ENCODE measurements around the gene ZNF396. TPM values are rescaled to one million over a fixed set of nuclear protein-coding genes. Genes with fewer than 3 reads are reported as not detected.

Gene ZNF396
- total RNA-seq, 1 donor from 2014 or later: 0.21 TPM

DNA sequence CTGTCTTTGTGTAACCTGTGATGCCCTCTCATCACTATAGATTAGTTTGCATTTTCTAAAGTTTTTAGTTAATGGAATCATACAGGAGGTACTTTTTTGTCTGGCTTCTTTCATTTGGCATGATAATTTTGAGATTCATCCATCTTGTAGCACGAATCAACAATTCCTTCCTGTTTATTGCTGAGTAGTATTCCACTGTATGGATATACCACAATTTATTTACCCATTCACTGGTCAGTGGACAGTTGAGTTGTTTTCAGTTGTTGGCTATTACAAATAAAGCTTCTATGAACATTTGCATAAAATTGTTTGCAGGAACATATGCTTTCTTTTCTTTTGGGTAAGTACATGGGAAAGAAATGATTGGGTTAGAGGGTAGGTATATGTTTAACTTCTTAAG, 40.1 kb upstream of the ZNF396 start:
- H3K27ac ChIP-seq: no peak overlapping the region
- no peaks in the 10 kb centered on the region for H3K4me1 ChIP-seq
- TF ChIP-seq, protein P1, sequence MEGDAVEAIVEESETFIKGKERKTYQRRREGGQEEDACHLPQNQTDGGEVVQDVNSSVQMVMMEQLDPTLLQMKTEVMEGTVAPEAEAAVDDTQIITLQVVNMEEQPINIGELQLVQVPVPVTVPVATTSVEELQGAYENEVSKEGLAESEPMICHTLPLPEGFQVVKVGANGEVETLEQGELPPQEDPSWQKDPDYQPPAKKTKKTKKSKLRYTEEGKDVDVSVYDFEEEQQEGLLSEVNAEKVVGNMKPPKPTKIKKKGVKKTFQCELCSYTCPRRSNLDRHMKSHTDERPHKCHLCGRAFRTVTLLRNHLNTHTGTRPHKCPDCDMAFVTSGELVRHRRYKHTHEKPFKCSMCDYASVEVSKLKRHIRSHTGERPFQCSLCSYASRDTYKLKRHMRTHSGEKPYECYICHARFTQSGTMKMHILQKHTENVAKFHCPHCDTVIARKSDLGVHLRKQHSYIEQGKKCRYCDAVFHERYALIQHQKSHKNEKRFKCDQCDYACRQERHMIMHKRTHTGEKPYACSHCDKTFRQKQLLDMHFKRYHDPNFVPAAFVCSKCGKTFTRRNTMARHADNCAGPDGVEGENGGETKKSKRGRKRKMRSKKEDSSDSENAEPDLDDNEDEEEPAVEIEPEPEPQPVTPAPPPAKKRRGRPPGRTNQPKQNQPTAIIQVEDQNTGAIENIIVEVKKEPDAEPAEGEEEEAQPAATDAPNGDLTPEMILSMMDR (IDR thresholded peaks at IDR 0.05): no peak
- no peaks in the 10 kb centered on the region for H3K27me3 ChIP-seq
- H3K9me3 ChIP-seq: peaks cover 0 to 5% of the 10 kb centered on the region in 2 donors
- intact Hi-C loops (cut with DNase I): no loop called here
- no peak overlapping the region for H3K4me3 ChIP-seq
- H3K36me3 ChIP-seq: no peaks in the 10 kb centered on the region
- no peak for DNase-seq (ENCODE audit: low spot score in 2 of 2)

GRCh38 chr18:35415511-35416073, 38.5 kb upstream of the ZNF396 start:
- TF ChIP-seq, protein P1 (IDR thresholded peaks at IDR 0.05): no peak
- DNase-seq (ENCODE audit: low spot score in 2 of 2): no peak
- Histone ChIP-seq H3K4me1 (no peaks in the 10 kb centered on the region), H3K27ac (no peak overlapping the region), H3K36me3 (no peaks in the 10 kb centered on the region), H3K27me3 (no peaks in the 10 kb centered on the region), H3K4me3 (peak overlapping the region in 1 of 2 donors; percentile 19), H3K9me3 (peaks cover 0 to 5% of the 10 kb centered on the region in 2 donors)
- intact Hi-C loops (cut with DNase I): no loop called here

DNA sequence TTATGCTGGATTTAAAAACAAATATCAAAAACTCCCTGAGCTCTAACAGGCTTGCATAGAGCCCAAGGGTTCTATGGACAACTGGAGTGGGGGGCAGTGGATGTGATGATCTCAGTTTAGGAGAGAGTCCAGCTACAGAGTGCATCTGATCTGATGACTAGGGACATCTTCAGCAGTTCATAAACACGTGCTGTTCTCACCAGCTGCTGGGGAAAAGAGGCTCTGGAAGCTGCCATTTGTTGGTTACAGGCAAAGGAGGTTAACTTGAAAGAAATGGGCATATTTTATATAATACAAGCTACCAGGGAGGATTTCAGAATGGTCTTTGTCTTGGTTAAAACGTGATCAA, 36.0 kb upstream of the ZNF396 start:
- Histone ChIP-seq H3K36me3 (no peaks in the 10 kb centered on the region), H3K9me3 (peaks cover 0 to 5% of the 10 kb centered on the region in 2 donors), H3K4me1 (no peaks in the 10 kb centered on the region), H3K27ac (no peak overlapping the region), H3K27me3 (no peaks in the 10 kb centered on the region), H3K4me3 (no peak overlapping the region)
- no peak for DNase-seq (ENCODE audit: low spot score in 2 of 2)
- TF ChIP-seq, protein P1 (IDR thresholded peaks at IDR 0.05): no peak
- intact Hi-C loops (cut with DNase I): no loop called here

DNA sequence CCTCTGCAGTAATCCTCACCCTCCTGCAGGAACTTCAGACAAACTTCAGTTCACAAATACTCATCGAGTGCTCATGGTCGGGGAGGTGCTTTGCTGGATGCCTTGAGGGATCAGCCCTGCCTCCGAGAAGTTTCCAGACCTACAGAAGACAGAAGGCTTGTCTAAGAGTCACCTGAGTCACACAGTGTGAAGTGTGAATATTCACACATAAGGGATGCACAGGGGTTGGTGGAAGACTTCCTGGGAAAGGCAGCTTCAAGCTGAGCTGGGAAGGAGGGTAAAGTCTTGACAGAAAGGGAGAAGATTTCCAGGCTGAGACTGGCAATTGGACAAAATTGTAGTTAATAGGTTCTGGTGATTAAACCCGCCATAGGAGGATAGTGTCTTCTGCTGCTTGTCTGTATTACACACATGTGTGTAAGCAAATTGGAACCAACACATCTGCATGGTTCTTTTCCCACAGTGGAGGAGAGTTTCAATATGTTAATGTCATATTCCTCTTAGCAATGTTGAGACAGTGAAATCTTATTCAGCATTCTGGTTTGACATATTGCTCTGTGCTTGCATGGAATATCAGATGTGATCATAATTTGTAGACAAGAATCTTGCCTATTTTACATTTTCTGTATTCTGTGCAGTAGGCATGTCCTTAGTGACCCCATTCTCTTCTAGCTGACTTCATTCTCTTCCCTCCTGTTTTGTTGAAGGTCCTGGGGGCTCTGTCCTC, 34.7 kb upstream of the ZNF396 start:
- intact Hi-C loops (cut with DNase I): no loop called here
- no peak for DNase-seq (ENCODE audit: low spot score in 2 of 2)
- Histone ChIP-seq H3K27ac (no peak overlapping the region), H3K4me1 (no peaks in the 10 kb centered on the region), H3K27me3 (no peaks in the 10 kb centered on the region), H3K36me3 (no peaks in the 10 kb centered on the region), H3K9me3 (no peaks in the 10 kb centered on the region), H3K4me3 (no peak overlapping the region)
- TF ChIP-seq, protein P1 (IDR thresholded peaks at IDR 0.05): no peak

GRCh38 chr18:35410561-35410960, 33.4 kb upstream of the ZNF396 start:
- intact Hi-C loops (cut with DNase I): no loop called here
- Histone ChIP-seq H3K9me3 (no peaks in the 10 kb centered on the region), H3K27ac (no peak overlapping the region), H3K4me1 (no peaks in the 10 kb centered on the region), H3K36me3 (no peaks in the 10 kb centered on the region), H3K4me3 (no peak overlapping the region), H3K27me3 (no peaks in the 10 kb centered on the region)
- no peak for DNase-seq (ENCODE audit: low spot score in 2 of 2)
- TF ChIP-seq, protein P1 (IDR thresholded peaks at IDR 0.05): no peak

All from ascending aorta (tissue), 2 donors.